ENCODE measurements around the gene ZNF609.
"Not testable (repeated sequence)": the region's sequence is repeated elsewhere in the genome, so short reads cannot be mapped to it uniquely, and the experiment has no call there.

Gene ZNF609

GRCh38 chr15:64586259-64586870 is 126.0 kb downstream of the ZNF609 start:
- H3K27me3 ChIP-seq (ENCODE audit: control insufficient read depth, insufficient read depth, low read length), result no peaks in the 10 kb centered on the region
- H3K4me1 ChIP-seq (ENCODE audit: control insufficient read depth, insufficient read depth, low read length), result no peaks in the 10 kb centered on the region
- H3K27ac ChIP-seq (ENCODE audit: low read depth, low read length), result no peak overlapping the region
- H3K9me3 ChIP-seq (ENCODE audit: control insufficient read depth, insufficient read depth, low read depth, low read length), result no peaks in the 10 kb centered on the region
- no peaks in the 10 kb centered on the region for H3K36me3 ChIP-seq (ENCODE audit: control insufficient read depth, insufficient read depth, low read length)
- no peak overlapping the region for H3K4me3 ChIP-seq (ENCODE audit: low read depth, low read length)
- H3K9ac ChIP-seq (ENCODE audit: low read length), result no peak overlapping the region

- no peaks in the 10 kb centered on the region for H3K9me3 ChIP-seq (ENCODE audit: control insufficient read depth, insufficient read depth, low read depth, low read length)
- no peaks in the 10 kb centered on the region for H3K36me3 ChIP-seq (ENCODE audit: control insufficient read depth, insufficient read depth, low read length)
- H3K27me3 ChIP-seq (ENCODE audit: control insufficient read depth, insufficient read depth, low read length), result no peaks in the 10 kb centered on the region
- no peaks in the 10 kb centered on the region for H3K4me1 ChIP-seq (ENCODE audit: control insufficient read depth, insufficient read depth, low read length)
- no peak overlapping the region for H3K4me3 ChIP-seq (ENCODE audit: low read depth, low read length)
- H3K27ac ChIP-seq (ENCODE audit: low read depth, low read length), result no peak overlapping the region
- no peak overlapping the region for H3K9ac ChIP-seq (ENCODE audit: low read length)
Observed at GRCh38 chr15:64586984-64587383, 126.6 kb downstream of the ZNF609 start.

GRCh38 chr15:64589435-64590084 is 129.2 kb downstream of the ZNF609 start:
- Histone ChIP-seq H3K9ac (ENCODE audit: low read length) (no peak overlapping the region), H3K4me1 (ENCODE audit: control insufficient read depth, insufficient read depth, low read length) (no peaks in the 10 kb centered on the region), H3K9me3 (ENCODE audit: control insufficient read depth, insufficient read depth, low read depth, low read length) (no peaks in the 10 kb centered on the region), H3K36me3 (ENCODE audit: control insufficient read depth, insufficient read depth, low read length) (no peaks in the 10 kb centered on the region), H3K27ac (ENCODE audit: low read depth, low read length) (no peak overlapping the region), H3K4me3 (ENCODE audit: low read depth, low read length) (no peak overlapping the region), H3K27me3 (ENCODE audit: control insufficient read depth, insufficient read depth, low read length) (no peaks in the 10 kb centered on the region)

DNA sequence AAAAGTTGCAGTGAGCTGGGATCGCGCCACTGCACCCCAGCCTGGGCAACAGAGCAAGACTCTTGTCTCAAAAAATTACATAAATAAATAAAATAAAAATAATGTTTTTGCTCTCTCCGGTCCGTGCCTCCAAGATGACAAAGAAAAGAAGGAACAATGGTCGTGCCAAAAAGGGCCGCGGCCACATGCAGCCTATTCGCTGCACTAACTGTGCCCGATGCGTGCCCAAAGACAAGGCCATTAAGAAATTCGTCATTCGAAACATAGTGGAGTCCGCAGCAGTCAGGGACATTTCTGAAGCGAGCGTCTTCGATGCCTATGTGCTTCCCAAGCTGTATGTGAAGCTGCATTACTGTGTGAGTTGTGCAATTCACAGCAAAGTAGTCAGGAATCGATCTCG is 132.5 kb downstream of the ZNF609 start:
- not testable (repeated sequence) for H3K9me3 ChIP-seq (ENCODE audit: control insufficient read depth, insufficient read depth, low read depth, low read length); H3K9ac ChIP-seq (ENCODE audit: low read length); H3K4me3 ChIP-seq (ENCODE audit: low read depth, low read length); H3K27ac ChIP-seq (ENCODE audit: low read depth, low read length); H3K27me3 ChIP-seq (ENCODE audit: control insufficient read depth, insufficient read depth, low read length); H3K36me3 ChIP-seq (ENCODE audit: control insufficient read depth, insufficient read depth, low read length)
- H3K4me1 ChIP-seq (ENCODE audit: control insufficient read depth, insufficient read depth, low read length), result peaks cover 11% of the 10 kb centered on the region

- H3K27me3 ChIP-seq (ENCODE audit: control insufficient read depth, insufficient read depth, low read length), result no peaks in the 10 kb centered on the region
- no peak overlapping the region for H3K27ac ChIP-seq (ENCODE audit: low read depth, low read length)
- H3K36me3 ChIP-seq (ENCODE audit: control insufficient read depth, insufficient read depth, low read length), result no peaks in the 10 kb centered on the region
- no peaks in the 10 kb centered on the region for H3K9me3 ChIP-seq (ENCODE audit: control insufficient read depth, insufficient read depth, low read depth, low read length)
- H3K4me1 ChIP-seq (ENCODE audit: control insufficient read depth, insufficient read depth, low read length), result peaks cover 14% of the 10 kb centered on the region
- no peak overlapping the region for H3K4me3 ChIP-seq (ENCODE audit: low read depth, low read length)
- no peak overlapping the region for H3K9ac ChIP-seq (ENCODE audit: low read length)
Observed at GRCh38 chr15:64596701-64597476, 136.5 kb downstream of the ZNF609 start.

GRCh38 chr15:64597477-64597822 is 137.1 kb downstream of the ZNF609 start:
- Histone ChIP-seq H3K4me1 (ENCODE audit: control insufficient read depth, insufficient read depth, low read length) (peaks cover 18% of the 10 kb centered on the region), H3K9ac (ENCODE audit: low read length) (no peak overlapping the region), H3K9me3 (ENCODE audit: control insufficient read depth, insufficient read depth, low read depth, low read length) (no peaks in the 10 kb centered on the region), H3K27me3 (ENCODE audit: control insufficient read depth, insufficient read depth, low read length) (no peaks in the 10 kb centered on the region), H3K27ac (ENCODE audit: low read depth, low read length) (no peak overlapping the region), H3K4me3 (ENCODE audit: low read depth, low read length) (no peak overlapping the region), H3K36me3 (ENCODE audit: control insufficient read depth, insufficient read depth, low read length) (no peaks in the 10 kb centered on the region)

DNA sequence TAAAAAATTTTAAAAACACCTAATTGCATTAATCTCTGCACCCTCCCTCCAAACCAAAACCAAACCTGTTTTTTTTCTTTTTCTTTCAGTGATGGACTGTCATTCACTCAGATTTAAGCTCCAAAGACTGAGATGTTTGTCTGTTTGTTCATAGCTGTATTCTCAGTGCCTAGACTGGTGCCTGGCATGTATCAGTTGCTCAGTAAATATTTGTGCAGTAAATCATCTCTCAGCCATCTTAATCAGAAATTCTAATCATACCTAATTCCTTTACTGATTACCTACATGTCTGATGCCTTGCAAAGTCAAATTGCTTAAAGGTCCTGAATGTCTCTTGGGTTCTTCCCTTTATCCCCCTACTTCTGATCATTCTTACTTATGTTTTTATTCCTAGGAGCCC is 138.8 kb downstream of the ZNF609 start:
- Histone ChIP-seq H3K4me1 (ENCODE audit: control insufficient read depth, insufficient read depth, low read length) (peaks cover 18% of the 10 kb centered on the region), H3K9ac (ENCODE audit: low read length) (no peak overlapping the region), H3K27ac (ENCODE audit: low read depth, low read length) (no peak overlapping the region), H3K27me3 (ENCODE audit: control insufficient read depth, insufficient read depth, low read length) (no peaks in the 10 kb centered on the region), H3K4me3 (ENCODE audit: low read depth, low read length) (no peak overlapping the region), H3K9me3 (ENCODE audit: control insufficient read depth, insufficient read depth, low read depth, low read length) (no peaks in the 10 kb centered on the region), H3K36me3 (ENCODE audit: control insufficient read depth, insufficient read depth, low read length) (no peaks in the 10 kb centered on the region)

DNA sequence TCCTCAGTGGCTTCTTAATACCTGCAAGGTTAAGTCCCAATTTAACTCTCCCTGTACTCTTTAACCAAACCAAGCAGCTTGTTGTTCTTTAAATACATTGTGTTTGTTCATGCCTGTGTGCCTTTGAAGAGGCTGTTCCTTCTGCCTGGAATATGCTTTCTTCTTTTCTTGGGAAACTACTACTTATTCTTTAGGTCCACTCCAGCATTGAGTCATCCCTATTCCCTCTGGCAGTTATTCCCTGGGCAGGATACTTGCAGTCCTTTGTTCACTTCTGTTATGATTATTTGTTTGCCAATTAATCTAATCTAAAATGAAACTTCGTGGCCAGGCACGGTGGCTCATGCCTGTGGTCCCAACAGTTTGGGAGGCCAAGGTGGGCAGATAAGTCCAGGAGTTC is 139.3 kb downstream of the ZNF609 start:
- H3K27ac ChIP-seq (ENCODE audit: low read depth, low read length), result no peak overlapping the region
- H3K27me3 ChIP-seq (ENCODE audit: control insufficient read depth, insufficient read depth, low read length), result no peaks in the 10 kb centered on the region
- no peak overlapping the region for H3K4me3 ChIP-seq (ENCODE audit: low read depth, low read length)
- no peaks in the 10 kb centered on the region for H3K36me3 ChIP-seq (ENCODE audit: control insufficient read depth, insufficient read depth, low read length)
- no peaks in the 10 kb centered on the region for H3K9me3 ChIP-seq (ENCODE audit: control insufficient read depth, insufficient read depth, low read depth, low read length)
- no peak overlapping the region for H3K9ac ChIP-seq (ENCODE audit: low read length)
- H3K4me1 ChIP-seq (ENCODE audit: control insufficient read depth, insufficient read depth, low read length), result peaks cover 18% of the 10 kb centered on the region

- Histone ChIP-seq H3K9me3 (ENCODE audit: control insufficient read depth, insufficient read depth, low read depth, low read length) (no peaks in the 10 kb centered on the region), H3K4me1 (ENCODE audit: control insufficient read depth, insufficient read depth, low read length) (peaks cover 18% of the 10 kb centered on the region), H3K4me3 (ENCODE audit: low read depth, low read length) (no peak overlapping the region), H3K27ac (ENCODE audit: low read depth, low read length) (no peak overlapping the region), H3K27me3 (ENCODE audit: control insufficient read depth, insufficient read depth, low read length) (no peaks in the 10 kb centered on the region), H3K36me3 (ENCODE audit: control insufficient read depth, insufficient read depth, low read length) (no peaks in the 10 kb centered on the region), H3K9ac (ENCODE audit: low read length) (no peak overlapping the region)
Observed at GRCh38 chr15:64600794-64601193, 140.4 kb downstream of the ZNF609 start.

DNA sequence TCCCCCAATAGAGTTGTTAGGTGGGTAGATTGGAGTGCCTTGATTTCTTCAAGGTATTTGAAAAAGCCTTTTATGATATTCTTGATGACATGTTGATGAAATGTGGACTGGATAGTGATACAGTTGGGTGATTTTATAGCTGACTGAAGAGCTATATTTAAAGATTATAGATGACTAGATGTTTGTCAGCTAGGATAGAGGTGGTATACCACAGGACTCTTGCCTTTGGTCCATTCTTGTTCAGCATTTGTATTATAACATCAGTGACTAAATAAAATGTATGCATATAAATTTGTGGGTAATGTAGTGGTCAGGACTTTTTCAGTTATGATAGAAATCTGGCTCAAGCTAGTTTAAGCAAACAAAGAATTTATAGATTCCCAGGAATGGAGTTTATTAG is 143.9 kb downstream of the ZNF609 start:
- no peak overlapping the region for H3K4me3 ChIP-seq (ENCODE audit: low read depth, low read length)
- H3K27ac ChIP-seq (ENCODE audit: low read depth, low read length), result no peak overlapping the region
- H3K4me1 ChIP-seq (ENCODE audit: control insufficient read depth, insufficient read depth, low read length), result peaks cover 7% of the 10 kb centered on the region; the same call in 1 of the 2 replicates
- no peaks in the 10 kb centered on the region for H3K36me3 ChIP-seq (ENCODE audit: control insufficient read depth, insufficient read depth, low read length)
- H3K9ac ChIP-seq (ENCODE audit: low read length), result no peak overlapping the region
- no peaks in the 10 kb centered on the region for H3K9me3 ChIP-seq (ENCODE audit: control insufficient read depth, insufficient read depth, low read depth, low read length)
- no peaks in the 10 kb centered on the region for H3K27me3 ChIP-seq (ENCODE audit: control insufficient read depth, insufficient read depth, low read length)

DNA sequence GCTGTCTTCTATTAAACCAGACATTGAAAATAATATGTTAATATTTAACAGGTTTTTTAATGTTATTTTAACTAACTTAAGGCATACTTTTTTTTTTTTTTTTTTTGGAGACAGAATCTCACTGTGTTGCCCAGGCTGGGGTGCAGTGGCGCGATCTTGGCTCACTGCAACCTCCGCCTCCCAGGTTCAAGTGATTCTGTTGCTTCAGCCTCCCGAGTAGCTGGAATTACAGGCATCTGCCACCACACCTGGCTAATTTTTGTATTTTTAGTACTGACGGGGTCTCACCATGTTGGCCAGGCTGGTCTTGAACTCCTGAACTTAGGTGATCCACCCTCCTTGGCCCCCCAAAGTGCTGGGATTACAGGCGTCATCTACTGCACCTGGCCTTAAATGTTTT is 147.0 kb downstream of the ZNF609 start:
- not testable (repeated sequence) for H3K27ac ChIP-seq (ENCODE audit: low read depth, low read length)

More for the DNA sequence above, 147.0 kb downstream of the ZNF609 start:
- H3K9ac ChIP-seq (ENCODE audit: low read length); H3K27me3 ChIP-seq (ENCODE audit: control insufficient read depth, insufficient read depth, low read length); H3K9me3 ChIP-seq (ENCODE audit: control insufficient read depth, insufficient read depth, low read depth, low read length); H3K4me1 ChIP-seq (ENCODE audit: control insufficient read depth, insufficient read depth, low read length); H3K4me3 ChIP-seq (ENCODE audit: low read depth, low read length); H3K36me3 ChIP-seq (ENCODE audit: control insufficient read depth, insufficient read depth, low read length): not testable (repeated sequence)

Measured in HUES6 (cell line).